IgD-negative memory B cell (primary cell): Measurements from ENCODE around the gene FRAS1. TPM values are rescaled to one million over a fixed set of nuclear protein-coding genes. Genes with fewer than 3 reads are reported as not detected.
"Not testable (repeated sequence)": the region's sequence is repeated elsewhere in the genome, so short reads cannot be mapped to it uniquely, and the experiment has no call there.

Experiments used
- H3K27ac Mint-ChIP-seq, 3 donors: one replicate each; pipeline ENCODE4 v1.8.0; 2020 to 2022; ENCODE audit warnings: mild to moderate bottlenecking in 3 of 3, mixed read lengths in 3 of 3, moderate library complexity in 1 of 3
- H3K27me3 Mint-ChIP-seq: one replicate; pipeline ENCODE4 v1.8.0; 2021; ENCODE audit warnings: mixed read lengths
- H3K36me3 Mint-ChIP-seq: one replicate; pipeline ENCODE4 v1.8.0; 2020; ENCODE audit warnings: mild to moderate bottlenecking, mixed read lengths
- H3K4me1 Mint-ChIP-seq, 3 donors: one replicate each; pipeline ENCODE4 v1.8.0; 2020 to 2022; ENCODE audit warnings: mixed read lengths in 3 of 3, mild to moderate bottlenecking in 1 of 3
- H3K4me3 Mint-ChIP-seq, 4 donors: one replicate each; pipeline ENCODE4 v1.8.0; 2020 to 2022; ENCODE audit warnings: mild to moderate bottlenecking in 4 of 4, mixed read lengths in 4 of 4, moderate library complexity in 3 of 4
- H3K9me3 Mint-ChIP-seq, 3 donors: one replicate each; pipeline ENCODE4 v1.8.0; 2020 to 2021; ENCODE audit warnings: mixed read lengths in 3 of 3, mild to moderate bottlenecking in 1 of 3
- polyA plus RNA-seq: library from polyadenylated mRNA; unstranded; fragments of 300-500 nt; fragmentation: Illumina TruSeq; gene quantifications from one replicate; pipeline ENCODE4 v1.2.3, GENCODE V29; 2021

Gene FRAS1
- polyA plus RNA-seq, 1 donor from 2014 or later = not detected

- not testable (repeated sequence) for H3K4me3 Mint-ChIP-seq, H3K27ac Mint-ChIP-seq, H3K36me3 Mint-ChIP-seq, H3K9me3 Mint-ChIP-seq, H3K27me3 Mint-ChIP-seq, H3K4me1 Mint-ChIP-seq
Measured at GRCh38 chr4:78125834-78126331, 68.8 kb downstream of the FRAS1 start.

GRCh38 chr4:78129383-78130108 lies 72.4 kb downstream of the FRAS1 start:
- Mint-ChIP-seq H3K9me3 (peaks cover 0 to 5% (median 3%) of the 10 kb centered on the region in 3 donors), H3K4me1 (no peaks in the 10 kb centered on the region), H3K4me3 (no peak overlapping the region)

GRCh38 chr4:78131403-78131802 lies 74.3 kb downstream of the FRAS1 start:
- Mint-ChIP-seq H3K36me3 (peaks cover 1% of the 10 kb centered on the region), H3K4me3 (no peak overlapping the region), H3K27ac (no peak overlapping the region), H3K9me3 (peaks cover 0 to 5% (median 3%) of the 10 kb centered on the region in 3 donors), H3K4me1 (no peaks in the 10 kb centered on the region), H3K27me3 (peaks cover 2% of the 10 kb centered on the region)

More at GRCh38 chr4:78129383-78130108, 72.4 kb downstream of the FRAS1 start:
- H3K27me3 Mint-ChIP-seq = peaks cover 2% of the 10 kb centered on the region
- peaks cover 1% of the 10 kb centered on the region for H3K36me3 Mint-ChIP-seq
- no peak overlapping the region for H3K27ac Mint-ChIP-seq

DNA sequence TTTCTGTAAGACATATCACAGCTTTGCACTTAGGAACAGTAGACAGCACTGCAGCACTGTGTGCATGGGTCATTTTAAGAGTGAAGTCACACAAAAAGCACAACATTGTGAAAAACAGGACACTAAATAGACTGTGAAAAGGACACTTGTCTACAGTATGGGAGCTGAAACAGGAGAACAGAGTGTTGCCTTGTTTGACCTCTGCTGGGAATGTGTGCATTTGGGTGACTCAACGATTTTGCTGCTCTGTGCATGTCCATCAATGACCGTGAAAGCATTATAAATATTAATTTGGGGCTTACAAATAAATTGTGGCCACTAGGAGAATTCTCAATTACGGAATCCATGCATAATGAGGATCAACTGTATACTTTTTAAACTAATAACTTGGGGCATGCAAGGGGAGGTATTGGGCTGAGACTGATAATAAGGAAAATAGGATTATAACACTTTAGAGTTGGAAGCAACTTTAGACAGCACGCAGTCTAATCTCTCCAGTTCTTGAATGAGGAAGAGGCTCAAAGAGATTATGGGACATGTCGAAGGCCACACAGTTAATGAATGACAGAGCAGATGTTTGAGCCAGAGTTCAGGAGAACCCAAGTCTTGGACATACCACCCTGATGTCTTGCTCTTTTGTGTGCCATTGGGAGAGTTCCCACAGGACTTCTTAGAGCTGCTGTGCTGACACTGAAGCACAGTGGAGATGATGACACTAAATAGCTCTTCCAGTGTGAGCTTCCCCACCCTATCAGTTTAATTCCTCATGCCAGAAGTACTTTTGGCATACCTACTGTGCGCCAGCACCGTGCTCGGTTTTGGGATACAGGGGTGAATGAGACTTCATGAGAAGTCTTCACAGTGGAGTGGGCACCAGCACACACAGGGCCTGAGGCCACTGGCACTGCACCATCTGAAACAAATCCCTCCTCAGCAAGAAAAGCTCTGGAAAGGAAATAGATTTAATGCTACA lies 79.3 kb downstream of the FRAS1 start:
- Mint-ChIP-seq H3K4me3 (no peak overlapping the region), H3K4me1 (no peaks in the 10 kb centered on the region), H3K27me3 (no peaks in the 10 kb centered on the region), H3K27ac (no peak overlapping the region), H3K9me3 (peaks cover 2 to 3% (median 3%) of the 10 kb centered on the region in 3 donors), H3K36me3 (peaks cover 1% of the 10 kb centered on the region)

- Mint-ChIP-seq H3K27me3 (no peaks in the 10 kb centered on the region), H3K4me3 (no peak overlapping the region), H3K4me1 (no peaks in the 10 kb centered on the region), H3K36me3 (peaks cover 1% of the 10 kb centered on the region), H3K27ac (no peak overlapping the region), H3K9me3 (peaks cover 2 to 8% (median 7%) of the 10 kb centered on the region in 3 donors)
Measured at GRCh38 chr4:78137532-78137931, 80.4 kb downstream of the FRAS1 start.

DNA sequence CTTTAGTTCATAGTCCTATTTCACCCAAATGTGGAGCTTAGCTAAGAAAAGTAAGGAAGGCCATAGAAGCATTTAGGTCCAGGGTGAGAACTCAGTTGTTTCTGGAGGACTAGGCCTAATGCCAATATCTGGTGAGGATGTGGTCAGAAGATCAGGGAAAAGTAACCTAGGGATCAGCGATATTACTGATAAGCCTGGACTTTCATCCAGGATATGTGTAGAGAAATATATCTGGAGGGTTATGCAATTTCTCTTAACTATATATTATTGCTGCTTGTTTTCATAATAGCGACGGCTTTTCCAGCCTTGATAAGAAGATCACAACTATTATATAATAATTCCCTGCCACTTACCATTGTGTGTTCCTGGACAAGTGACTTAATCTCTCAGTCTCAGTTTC lies 81.1 kb downstream of the FRAS1 start:
- Mint-ChIP-seq H3K9me3 (peaks cover 2 to 9% (median 7%) of the 10 kb centered on the region in 3 donors), H3K4me1 (no peaks in the 10 kb centered on the region), H3K27me3 (no peaks in the 10 kb centered on the region), H3K36me3 (peaks cover 1% of the 10 kb centered on the region), H3K4me3 (no peak overlapping the region), H3K27ac (no peak overlapping the region)

- Mint-ChIP-seq H3K4me3 (no peak overlapping the region), H3K4me1 (no peaks in the 10 kb centered on the region), H3K36me3 (no peaks in the 10 kb centered on the region), H3K27me3 (no peaks in the 10 kb centered on the region), H3K9me3 (peaks cover 2 to 9% (median 7%) of the 10 kb centered on the region in 3 donors), H3K27ac (no peak overlapping the region)
Measured at GRCh38 chr4:78143634-78144033, 86.5 kb downstream of the FRAS1 start.

GRCh38 chr4:78145008-78145407 lies 87.9 kb downstream of the FRAS1 start:
- no peaks in the 10 kb centered on the region for H3K27me3 Mint-ChIP-seq
- no peaks in the 10 kb centered on the region for H3K36me3 Mint-ChIP-seq
- H3K9me3 Mint-ChIP-seq = peaks cover 2 to 9% (median 7%) of the 10 kb centered on the region in 3 donors
- H3K4me3 Mint-ChIP-seq = no peak overlapping the region
- no peaks in the 10 kb centered on the region for H3K4me1 Mint-ChIP-seq
- no peak overlapping the region for H3K27ac Mint-ChIP-seq

- peaks cover 2 to 9% (median 7%) of the 10 kb centered on the region in 3 donors for H3K9me3 Mint-ChIP-seq
- no peak overlapping the region for H3K4me3 Mint-ChIP-seq
- no peaks in the 10 kb centered on the region for H3K4me1 Mint-ChIP-seq
- H3K27ac Mint-ChIP-seq = no peak overlapping the region
- H3K27me3 Mint-ChIP-seq = no peaks in the 10 kb centered on the region
- H3K36me3 Mint-ChIP-seq = no peaks in the 10 kb centered on the region
Measured at GRCh38 chr4:78145622-78146021, 88.5 kb downstream of the FRAS1 start.

DNA sequence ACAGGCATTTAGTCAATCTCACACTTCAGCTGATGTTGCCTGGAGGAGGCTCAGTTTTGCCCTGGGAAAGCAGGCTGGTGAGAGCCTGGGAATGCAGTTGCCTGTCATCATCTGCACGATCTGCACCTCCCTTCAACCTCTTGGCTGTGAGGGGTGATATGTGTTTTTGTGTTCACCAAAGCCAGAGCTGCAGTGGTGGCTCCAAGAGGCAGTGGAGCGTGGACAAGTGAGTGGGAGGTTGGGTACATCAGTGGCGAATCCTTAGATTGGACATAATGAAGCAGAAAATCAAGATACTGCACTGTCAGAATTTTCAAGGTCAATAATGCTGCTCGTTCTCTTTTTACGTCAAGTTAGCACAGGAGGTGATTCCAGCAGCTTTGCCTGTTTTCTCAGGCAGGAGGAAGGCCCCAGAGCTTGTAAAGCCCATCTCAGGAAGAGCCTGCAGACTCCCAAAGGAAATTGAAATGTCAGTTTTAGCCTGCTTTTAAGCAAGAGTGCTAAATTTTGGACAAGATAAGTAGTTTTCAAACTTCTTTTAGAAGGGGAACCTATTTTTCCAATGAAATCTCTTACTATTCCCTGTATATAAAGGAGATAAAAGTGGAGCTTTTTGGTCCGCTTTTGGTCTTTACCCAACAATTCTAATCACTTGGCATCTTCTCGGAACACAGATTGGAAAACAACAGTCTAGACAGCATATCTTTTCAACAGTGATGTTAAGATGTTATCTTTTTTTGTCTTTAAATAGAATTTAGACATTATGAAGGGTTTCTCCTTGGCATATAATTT lies 92.8 kb downstream of the FRAS1 start:
- no peaks in the 10 kb centered on the region for H3K36me3 Mint-ChIP-seq
- no peaks in the 10 kb centered on the region for H3K9me3 Mint-ChIP-seq
- H3K27me3 Mint-ChIP-seq = no peaks in the 10 kb centered on the region
- H3K4me1 Mint-ChIP-seq = peaks cover 0 to 2% (median 0%) of the 10 kb centered on the region in 3 donors
- H3K4me3 Mint-ChIP-seq = no peak overlapping the region
- no peak overlapping the region for H3K27ac Mint-ChIP-seq

DNA sequence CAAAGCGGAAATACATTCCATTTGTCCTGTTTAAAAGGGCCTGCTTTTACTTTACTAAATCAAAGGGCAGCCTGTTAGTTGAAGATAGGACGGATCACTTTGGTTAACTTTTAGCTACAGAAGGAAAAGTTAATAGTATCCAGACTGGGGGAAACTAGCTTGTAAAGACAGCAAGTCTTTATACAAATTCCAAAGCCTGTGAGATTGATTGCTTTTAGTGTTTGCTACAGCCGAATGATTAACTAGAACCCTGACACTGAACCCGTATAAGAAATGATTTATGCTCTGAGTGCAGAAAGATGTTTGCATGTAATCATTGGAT lies 93.4 kb downstream of the FRAS1 start:
- H3K27me3 Mint-ChIP-seq = no peaks in the 10 kb centered on the region
- no peaks in the 10 kb centered on the region for H3K36me3 Mint-ChIP-seq
- H3K27ac Mint-ChIP-seq = no peak overlapping the region
- H3K4me3 Mint-ChIP-seq = no peak overlapping the region
- peaks cover 0 to 2% (median 0%) of the 10 kb centered on the region in 3 donors for H3K4me1 Mint-ChIP-seq
- H3K9me3 Mint-ChIP-seq = no peaks in the 10 kb centered on the region

DNA sequence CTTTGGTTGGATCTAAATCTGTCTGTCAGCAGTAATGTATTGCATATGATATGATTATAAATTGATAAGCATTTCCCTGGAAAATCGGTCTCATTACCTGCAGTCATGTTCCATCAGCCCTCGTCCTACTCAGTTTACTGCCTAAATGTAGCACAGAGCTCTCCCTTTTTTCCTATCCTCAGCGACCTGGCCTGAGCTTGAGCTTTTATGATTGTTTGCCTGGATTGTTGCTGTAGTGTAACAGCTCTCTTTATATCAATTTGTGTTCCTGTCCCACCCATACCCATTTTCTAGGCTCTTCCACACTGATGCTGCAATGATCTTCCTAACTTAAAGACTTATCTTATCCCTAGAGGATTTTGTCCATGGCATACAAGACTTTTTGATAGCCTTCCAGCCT lies 95.7 kb downstream of the FRAS1 start:
- H3K4me3 Mint-ChIP-seq = no peak overlapping the region
- H3K27me3 Mint-ChIP-seq = no peaks in the 10 kb centered on the region
- H3K36me3 Mint-ChIP-seq = no peaks in the 10 kb centered on the region
- H3K4me1 Mint-ChIP-seq = peaks cover 0 to 2% (median 0%) of the 10 kb centered on the region in 3 donors
- H3K27ac Mint-ChIP-seq = no peak overlapping the region
- H3K9me3 Mint-ChIP-seq = no peaks in the 10 kb centered on the region

GRCh38 chr4:78154972-78155590 lies 98.0 kb downstream of the FRAS1 start:
- H3K4me1 Mint-ChIP-seq = peaks cover 0 to 2% (median 0%) of the 10 kb centered on the region in 3 donors
- H3K4me3 Mint-ChIP-seq = no peak overlapping the region
- H3K27ac Mint-ChIP-seq = no peak overlapping the region
- peaks cover 0 to 2% (median 0%) of the 10 kb centered on the region in 3 donors for H3K9me3 Mint-ChIP-seq
- no peaks in the 10 kb centered on the region for H3K36me3 Mint-ChIP-seq
- H3K27me3 Mint-ChIP-seq = peaks cover 8% of the 10 kb centered on the region

DNA sequence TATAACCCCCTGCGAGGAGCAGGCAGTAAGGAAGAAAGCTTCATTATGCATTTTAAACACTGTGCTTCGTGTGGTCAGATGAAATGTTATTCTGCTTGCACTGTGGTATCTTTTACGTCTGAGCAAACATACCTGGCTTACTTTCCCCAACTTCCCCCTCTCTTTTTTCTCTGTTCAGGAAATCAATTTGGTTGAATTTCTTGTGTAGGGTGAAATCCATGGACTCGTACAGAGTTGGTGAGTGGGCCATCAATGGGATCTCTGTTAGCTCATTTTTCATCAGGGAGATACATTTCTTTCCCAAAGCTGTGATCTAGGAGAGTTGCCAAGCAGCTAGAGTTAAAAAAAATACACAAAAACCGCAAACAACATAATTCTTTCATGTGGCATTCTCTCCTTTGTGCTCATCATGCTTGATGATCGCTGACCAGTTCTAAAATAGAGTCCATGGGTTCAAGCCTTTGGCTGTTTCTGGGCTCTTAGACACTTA lies 98.5 kb downstream of the FRAS1 start:
- no peaks in the 10 kb centered on the region for H3K36me3 Mint-ChIP-seq
- no peak overlapping the region for H3K27ac Mint-ChIP-seq
- no peak overlapping the region for H3K4me3 Mint-ChIP-seq
- peaks cover 0 to 2% (median 0%) of the 10 kb centered on the region in 3 donors for H3K9me3 Mint-ChIP-seq
- H3K27me3 Mint-ChIP-seq = peaks cover 9% of the 10 kb centered on the region
- H3K4me1 Mint-ChIP-seq = peaks cover 0 to 2% (median 0%) of the 10 kb centered on the region in 3 donors
